SK-N-SH (cell line): Measurements from ENCODE around the gene SLC47A2. TPM values are rescaled to one million over a fixed set of nuclear protein-coding genes. Genes with fewer than 3 reads are reported as not detected.

Experiments
- CTCF ChIA-PET: fragments of 300-600, 350-600 bp; formaldehyde crosslinking; extraction: SDS; loops from one replicate; lab custom pipeline; 2021; lab: Yijun Ruan, JAX
- POLR2A ChIA-PET: fragments of 350-600 bp; sonication (Branson Sonifier 250); formaldehyde crosslinking; extraction: SDS; loops from one replicate; lab custom pipeline; 2020; ENCODE audit warnings: antibody characterized with exemption, inconsistent platforms; lab: Yijun Ruan, JAX
- DNase-seq: peaks from one replicate; pipeline ENCODE4 v3.0.0; 2012
- H2AFZ ChIP-seq: fragments of 200-600 bp; sonication (generic); 2 replicates; pipeline ENCODE4 v1.8.1; 2016; ENCODE audit warnings: antibody characterized with exemption, mild to moderate bottlenecking, low read depth
- H3F3A ChIP-seq: fragments of 200-600 bp; sonication (generic); replicated peaks from 2 replicates; pipeline ENCODE3; 2016; ENCODE audit warnings: antibody characterized with exemption, mild to moderate bottlenecking; ENCODE audit not compliant: insufficient read depth
- H3K27ac ChIP-seq, 2 experiments: fragments of 200-500 bp in 1 of 2; fragments of 200-600 bp in 1 of 2; sonication (Bioruptor generic) in 1 of 2; sonication (generic), shearing (Covaris generic) in 1 of 2; 2 replicates each; pipeline versions ENCODE4 v1.5.1 to v1.6.1; 2014 to 2016; ENCODE audit warnings: low read depth in 2 of 2, inconsistent platforms in 1 of 2, low read length in 1 of 2, mild to moderate bottlenecking in 1 of 2, mixed read lengths in 1 of 2
- H3K27me3 ChIP-seq: fragments of 200-600 bp; sonication (generic), shearing (Covaris generic); 2 replicates; pipeline ENCODE4 v1.6.1; 2016; ENCODE audit warnings: mixed run types; ENCODE audit not compliant: insufficient read depth
- H3K36me3 ChIP-seq, 2 experiments: fragments of 200-500 bp in 1 of 2; fragments of 200-600 bp in 1 of 2; sonication (Bioruptor generic) in 1 of 2; sonication (generic) in 1 of 2; replicated peaks in 1 of 2; 2 replicates each; pipeline versions ENCODE3 to v1.5.1; 2014 to 2016; ENCODE audit warnings: low read length in 1 of 2, mild to moderate bottlenecking in 1 of 2; ENCODE audit not compliant: insufficient read depth in 2 of 2, control insufficient read depth in 1 of 2
- H3K4me1 ChIP-seq, 2 experiments: fragments of 200-500 bp in 1 of 2; fragments of 200-600 bp in 1 of 2; sonication (Bioruptor generic) in 1 of 2; sonication (generic), shearing (Covaris generic) in 1 of 2; 2 replicates each; pipeline versions ENCODE4 v1.5.1 to v1.6.1; 2014 to 2016; ENCODE audit warnings: low read depth in 1 of 2, low read length in 1 of 2, mixed run types in 1 of 2; ENCODE audit not compliant: insufficient read depth in 2 of 2, control insufficient read depth in 1 of 2
- H3K4me2 ChIP-seq: fragments of 200-600 bp; sonication (generic), shearing (Covaris generic); 2 replicates; pipeline ENCODE4 v1.6.1; 2017; ENCODE audit warnings: mixed run types
- H3K4me3 ChIP-seq, 2 experiments: fragments of 200-500 bp in 1 of 2; fragments of 200-600 bp in 1 of 2; sonication (Bioruptor generic) in 1 of 2; sonication (generic), shearing (Covaris generic) in 1 of 2; 2 replicates each; pipeline versions ENCODE4 v1.5.1 to v1.8.1; 2014 to 2016; ENCODE audit warnings: low read depth in 2 of 2, inconsistent platforms in 1 of 2, low read length in 1 of 2, mild to moderate bottlenecking in 1 of 2, mixed read lengths in 1 of 2, moderate library complexity in 1 of 2
- H3K79me2 ChIP-seq: fragments of 200-600 bp; sonication (generic); 2 replicates; pipeline ENCODE4 v1.8.1; 2017; ENCODE audit warnings: mild to moderate bottlenecking; ENCODE audit not compliant: insufficient read depth
- H3K9ac ChIP-seq: fragments of 200-600 bp; sonication (generic); 2 replicates; pipeline ENCODE4 v1.6.1; 2017; ENCODE audit warnings: mixed run types
- H3K9me2 ChIP-seq: fragments of 200-600 bp; sonication (generic); 2 replicates; pipeline ENCODE4 v1.6.1; 2017; ENCODE audit warnings: mixed run types
- H3K9me3 ChIP-seq: fragments of 200-600 bp; sonication (generic); 2 replicates; pipeline ENCODE4 v1.6.1; 2017; ENCODE audit warnings: mixed run types, mild to moderate bottlenecking, moderate library complexity
- H4K20me1 ChIP-seq: fragments of 200-600 bp; sonication (generic); 2 replicates; pipeline ENCODE4 v1.6.1; 2017; ENCODE audit warnings: mild to moderate bottlenecking, mixed run types; ENCODE audit not compliant: insufficient read depth
- EZH2phosphoT487 ChIP-seq: fragments of 200-600 bp; sonication (generic); IDR thresholded peaks from 2 replicates; pipeline ENCODE4 v1.6.1; 2017; ENCODE audit warnings: low read depth, mixed run types, mild to moderate bottlenecking, antibody characterized with exemption, moderate library complexity, borderline replicate concordance
- FOSL2 ChIP-seq: IDR thresholded peaks from 2 replicates; pipeline ENCODE4 v1.4.0; 2012; ENCODE audit warnings: low read depth, mild to moderate bottlenecking, moderate library complexity, borderline replicate concordance
- FOXJ3 ChIP-seq: sonication (generic); formaldehyde crosslinking; IDR thresholded peaks from 2 replicates; pipeline ENCODE4 v1.5.1; 2020; ENCODE audit warnings: mild to moderate bottlenecking, missing genetic modification reagents
- FOXM1 ChIP-seq: IDR thresholded peaks from 2 replicates; pipeline ENCODE4 v1.4.0; 2012; ENCODE audit warnings: low read depth, mild to moderate bottlenecking
- MEF2A ChIP-seq: IDR thresholded peaks from 2 replicates; pipeline ENCODE4 v1.4.0; 2012; ENCODE audit warnings: low read depth, borderline replicate concordance
- MXI1 ChIP-seq: IDR thresholded peaks from 2 replicates; pipeline ENCODE4 v1.6.1; 2012; ENCODE audit warnings: mild to moderate bottlenecking, low read depth, low read length, improper control_type of control experiment
- NFIC ChIP-seq: IDR thresholded peaks from 2 replicates; pipeline ENCODE4 v1.4.0; 2012; ENCODE audit warnings: borderline replicate concordance
- POLR2AphosphoS5 ChIP-seq: IDR thresholded peaks from 2 replicates; pipeline ENCODE4 v1.6.1; 2012; ENCODE audit warnings: low read depth, low read length
- RCOR1 ChIP-seq: fragments of 150-350 bp; IDR thresholded peaks from 2 replicates; pipeline ENCODE4 v1.6.1; 2017; ENCODE audit warnings: antibody characterized with exemption, low read length
- RFX5 ChIP-seq: IDR thresholded peaks from 2 replicates; pipeline ENCODE4 v1.6.1; 2012; ENCODE audit warnings: mild to moderate bottlenecking, improper control_type of control experiment, low read length
- RXRA ChIP-seq: IDR thresholded peaks from 2 replicates; pipeline ENCODE4 v1.4.0; 2012; ENCODE audit warnings: low read depth, mild to moderate bottlenecking, borderline replicate concordance
- YY1 ChIP-seq: IDR thresholded peaks from 2 replicates; pipeline ENCODE4 v1.4.0; 2012; ENCODE audit warnings: low read depth, mild to moderate bottlenecking
- WGBS: methylation state at CpG from one replicate; pipeline ENCODE4 v1.1.6; 2017; ENCODE audit warnings: low lambda C conversion rate; 5-methylcytosine and 5-hydroxymethylcytosine counted together
- polyA plus RNA-seq, 3 experiments: library from polyadenylated mRNA; depleted of rRNA; stranded (reverse); fragments of >200 nt; gene quantifications; 2 replicates each; pipeline ENCODE4 v1.2.3, GENCODE V29; 2012
- TF ChIP-seq, protein P1 (sequence below): fragments of 200-600 bp; sonication (generic); IDR thresholded peaks from 2 replicates; pipeline ENCODE4 v1.6.1; 2017; ENCODE audit warnings: antibody characterized with exemption, mild to moderate bottlenecking, moderate library complexity
- TF ChIP-seq, protein P2 (sequence below): IDR thresholded peaks from 2 replicates; pipeline ENCODE4 v1.4.0; 2012; ENCODE audit warnings: low read depth, borderline replicate concordance
- TF ChIP-seq, protein P3 (sequence below): fragments of 150-350 bp; IDR thresholded peaks from 2 replicates; pipeline ENCODE4 v1.6.1; 2016; ENCODE audit warnings: mild to moderate bottlenecking, low read depth, low read length
- TF ChIP-seq, protein P4 (sequence below): fragments of 150-350 bp; IDR thresholded peaks from 2 replicates; pipeline ENCODE4 v1.6.1; 2017; ENCODE audit warnings: antibody characterized with exemption, low read length, low read depth, borderline replicate concordance
- TF ChIP-seq, protein P5 (sequence below): IDR thresholded peaks from 2 replicates; pipeline ENCODE4; 2012

Gene SLC47A2
- polyA plus RNA-seq, 1 of the 3 experiments (the other 2 are of a cell fraction): not detected

DNA sequence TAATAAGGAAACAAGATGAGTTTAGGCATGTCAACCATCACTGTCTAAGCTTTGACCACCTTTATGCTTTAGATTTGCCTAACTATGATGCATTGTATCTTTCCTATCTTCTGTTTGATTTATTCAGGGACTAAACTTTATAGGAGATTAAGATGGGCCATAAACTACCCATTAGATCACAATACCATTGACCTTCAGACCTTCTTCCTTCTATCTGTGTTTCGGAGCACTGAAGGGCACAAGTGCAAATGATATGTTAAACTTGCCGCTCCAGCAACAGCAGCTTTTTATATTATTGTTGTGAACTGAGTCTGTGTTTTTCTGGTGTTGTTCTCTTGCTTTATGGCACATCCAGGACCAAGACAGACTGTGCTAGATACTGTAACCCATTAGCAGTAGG is 84.5 kb downstream of the SLC47A2 start:
- H4K20me1 ChIP-seq: no peaks in the 10 kb centered on the region
- no peak overlapping the region for H3K9ac ChIP-seq
- no peaks in the 10 kb centered on the region for H3K9me3 ChIP-seq
- no peak overlapping the region for H3K4me3 ChIP-seq
- peaks cover 3% of the 10 kb centered on the region for H3F3A ChIP-seq
- CTCF ChIA-PET: interaction anchor here (0.9 to 1.3 kb wide), 3 partner anchors 9 to 132 kb away, joined by 3 to 5 read pairs (median 4); no protein-coding TSS in a partner anchor
- no peaks in the 10 kb centered on the region for H3K4me1 ChIP-seq
- H2AFZ ChIP-seq: no peak overlapping the region
- no peaks in the 10 kb centered on the region for H3K9me2 ChIP-seq
- no peaks in the 10 kb centered on the region for H3K27me3 ChIP-seq
- no peak for DNase-seq
- H3K36me3 ChIP-seq: no peaks in the 10 kb centered on the region
- POLR2A ChIA-PET: no interaction called here
- 91% methylated on average over 2 of the region's 2 CpGs for WGBS
- no peak overlapping the region for H3K27ac ChIP-seq
- H3K4me2 ChIP-seq: no peak overlapping the region
- TF ChIP-seq MEF2A (no peak), FOXJ3 (no peak), MXI1 (no peak), NFIC (no peak), RXRA (no peak), RFX5 (no peak), RCOR1 (no peak), POLR2AphosphoS5 (no peak), FOXM1 (no peak)
- TF ChIP-seq, protein P1, sequence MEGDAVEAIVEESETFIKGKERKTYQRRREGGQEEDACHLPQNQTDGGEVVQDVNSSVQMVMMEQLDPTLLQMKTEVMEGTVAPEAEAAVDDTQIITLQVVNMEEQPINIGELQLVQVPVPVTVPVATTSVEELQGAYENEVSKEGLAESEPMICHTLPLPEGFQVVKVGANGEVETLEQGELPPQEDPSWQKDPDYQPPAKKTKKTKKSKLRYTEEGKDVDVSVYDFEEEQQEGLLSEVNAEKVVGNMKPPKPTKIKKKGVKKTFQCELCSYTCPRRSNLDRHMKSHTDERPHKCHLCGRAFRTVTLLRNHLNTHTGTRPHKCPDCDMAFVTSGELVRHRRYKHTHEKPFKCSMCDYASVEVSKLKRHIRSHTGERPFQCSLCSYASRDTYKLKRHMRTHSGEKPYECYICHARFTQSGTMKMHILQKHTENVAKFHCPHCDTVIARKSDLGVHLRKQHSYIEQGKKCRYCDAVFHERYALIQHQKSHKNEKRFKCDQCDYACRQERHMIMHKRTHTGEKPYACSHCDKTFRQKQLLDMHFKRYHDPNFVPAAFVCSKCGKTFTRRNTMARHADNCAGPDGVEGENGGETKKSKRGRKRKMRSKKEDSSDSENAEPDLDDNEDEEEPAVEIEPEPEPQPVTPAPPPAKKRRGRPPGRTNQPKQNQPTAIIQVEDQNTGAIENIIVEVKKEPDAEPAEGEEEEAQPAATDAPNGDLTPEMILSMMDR: no peak
- TF ChIP-seq, protein P2, sequence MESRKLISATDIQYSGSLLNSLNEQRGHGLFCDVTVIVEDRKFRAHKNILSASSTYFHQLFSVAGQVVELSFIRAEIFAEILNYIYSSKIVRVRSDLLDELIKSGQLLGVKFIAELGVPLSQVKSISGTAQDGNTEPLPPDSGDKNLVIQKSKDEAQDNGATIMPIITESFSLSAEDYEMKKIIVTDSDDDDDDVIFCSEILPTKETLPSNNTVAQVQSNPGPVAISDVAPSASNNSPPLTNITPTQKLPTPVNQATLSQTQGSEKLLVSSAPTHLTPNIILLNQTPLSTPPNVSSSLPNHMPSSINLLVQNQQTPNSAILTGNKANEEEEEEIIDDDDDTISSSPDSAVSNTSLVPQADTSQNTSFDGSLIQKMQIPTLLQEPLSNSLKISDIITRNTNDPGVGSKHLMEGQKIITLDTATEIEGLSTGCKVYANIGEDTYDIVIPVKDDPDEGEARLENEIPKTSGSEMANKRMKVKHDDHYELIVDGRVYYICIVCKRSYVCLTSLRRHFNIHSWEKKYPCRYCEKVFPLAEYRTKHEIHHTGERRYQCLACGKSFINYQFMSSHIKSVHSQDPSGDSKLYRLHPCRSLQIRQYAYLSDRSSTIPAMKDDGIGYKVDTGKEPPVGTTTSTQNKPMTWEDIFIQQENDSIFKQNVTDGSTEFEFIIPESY: no peak
- TF ChIP-seq, protein P3, sequence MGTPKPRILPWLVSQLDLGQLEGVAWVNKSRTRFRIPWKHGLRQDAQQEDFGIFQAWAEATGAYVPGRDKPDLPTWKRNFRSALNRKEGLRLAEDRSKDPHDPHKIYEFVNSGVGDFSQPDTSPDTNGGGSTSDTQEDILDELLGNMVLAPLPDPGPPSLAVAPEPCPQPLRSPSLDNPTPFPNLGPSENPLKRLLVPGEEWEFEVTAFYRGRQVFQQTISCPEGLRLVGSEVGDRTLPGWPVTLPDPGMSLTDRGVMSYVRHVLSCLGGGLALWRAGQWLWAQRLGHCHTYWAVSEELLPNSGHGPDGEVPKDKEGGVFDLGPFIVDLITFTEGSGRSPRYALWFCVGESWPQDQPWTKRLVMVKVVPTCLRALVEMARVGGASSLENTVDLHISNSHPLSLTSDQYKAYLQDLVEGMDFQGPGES: no peak
- TF ChIP-seq, all 33 proteins: peak for 0
- H3K79me2 ChIP-seq: no peaks in the 10 kb centered on the region

DNA sequence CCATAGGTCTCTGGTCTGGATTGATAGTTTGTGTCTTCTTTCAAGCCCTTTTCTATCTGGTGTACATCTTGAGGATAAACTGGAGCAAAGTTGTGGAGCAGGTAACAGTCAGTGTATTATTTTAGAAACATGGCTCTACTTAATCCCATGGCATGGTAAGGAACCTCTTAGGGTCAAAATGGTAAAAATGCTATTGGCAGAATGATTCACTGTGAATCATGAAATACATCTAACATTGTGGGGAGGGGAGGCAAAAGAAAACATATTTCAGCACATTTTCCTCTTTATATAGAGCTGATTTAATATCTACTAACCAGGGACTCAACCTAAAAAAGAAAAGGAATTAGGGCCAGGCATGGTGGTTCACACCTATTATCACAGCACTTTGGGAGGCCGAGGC is 85.7 kb downstream of the SLC47A2 start:
- H2AFZ ChIP-seq: no peak overlapping the region
- peaks cover 3% of the 10 kb centered on the region for H3F3A ChIP-seq
- WGBS: 90% methylated on average over 1 of the region's 1 CpG
- ChIA-PET CTCF (no interaction called here), POLR2A (no interaction called here)
- H3K4me2 ChIP-seq: 0 out of 2 replicates have a peak overlapping the region, but pooled peaks have one; percentile 29
- H3K36me3 ChIP-seq: no peaks in the 10 kb centered on the region
- no peak for DNase-seq
- H3K4me1 ChIP-seq: no peaks in the 10 kb centered on the region
- H3K9me3 ChIP-seq: no peaks in the 10 kb centered on the region
- H3K27me3 ChIP-seq: no peaks in the 10 kb centered on the region
- no peak overlapping the region for H3K9ac ChIP-seq
- no peaks in the 10 kb centered on the region for H3K9me2 ChIP-seq
- H3K4me3 ChIP-seq: no peak overlapping the region
- H3K27ac ChIP-seq: no peak overlapping the region
- TF ChIP-seq, protein P3: no peak
- TF ChIP-seq FOSL2: peak; percentile 33; the same call in 1 of the 2 replicates
- TF ChIP-seq, protein P4, sequence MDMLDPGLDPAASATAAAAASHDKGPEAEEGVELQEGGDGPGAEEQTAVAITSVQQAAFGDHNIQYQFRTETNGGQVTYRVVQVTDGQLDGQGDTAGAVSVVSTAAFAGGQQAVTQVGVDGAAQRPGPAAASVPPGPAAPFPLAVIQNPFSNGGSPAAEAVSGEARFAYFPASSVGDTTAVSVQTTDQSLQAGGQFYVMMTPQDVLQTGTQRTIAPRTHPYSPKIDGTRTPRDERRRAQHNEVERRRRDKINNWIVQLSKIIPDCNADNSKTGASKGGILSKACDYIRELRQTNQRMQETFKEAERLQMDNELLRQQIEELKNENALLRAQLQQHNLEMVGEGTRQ: no peak
- no peak for TF ChIP-seq NFIC
- TF ChIP-seq YY1: no peak
- TF ChIP-seq, protein P5, sequence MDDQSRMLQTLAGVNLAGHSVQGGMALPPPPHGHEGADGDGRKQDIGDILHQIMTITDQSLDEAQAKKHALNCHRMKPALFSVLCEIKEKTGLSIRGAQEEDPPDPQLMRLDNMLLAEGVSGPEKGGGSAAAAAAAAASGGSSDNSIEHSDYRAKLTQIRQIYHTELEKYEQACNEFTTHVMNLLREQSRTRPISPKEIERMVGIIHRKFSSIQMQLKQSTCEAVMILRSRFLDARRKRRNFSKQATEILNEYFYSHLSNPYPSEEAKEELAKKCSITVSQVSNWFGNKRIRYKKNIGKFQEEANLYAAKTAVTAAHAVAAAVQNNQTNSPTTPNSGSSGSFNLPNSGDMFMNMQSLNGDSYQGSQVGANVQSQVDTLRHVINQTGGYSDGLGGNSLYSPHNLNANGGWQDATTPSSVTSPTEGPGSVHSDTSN: no peak
- no peak for TF ChIP-seq RXRA
- no peak for TF ChIP-seq EZH2phosphoT487
- no peaks in the 10 kb centered on the region for H4K20me1 ChIP-seq
- no peaks in the 10 kb centered on the region for H3K79me2 ChIP-seq
